ENCODE measurements around the gene MYO18B.
"Not testable (repeated sequence)": the region's sequence is repeated elsewhere in the genome, so short reads cannot be mapped to it uniquely, and the experiment has no call there.

The MYO18B gene, protein sequence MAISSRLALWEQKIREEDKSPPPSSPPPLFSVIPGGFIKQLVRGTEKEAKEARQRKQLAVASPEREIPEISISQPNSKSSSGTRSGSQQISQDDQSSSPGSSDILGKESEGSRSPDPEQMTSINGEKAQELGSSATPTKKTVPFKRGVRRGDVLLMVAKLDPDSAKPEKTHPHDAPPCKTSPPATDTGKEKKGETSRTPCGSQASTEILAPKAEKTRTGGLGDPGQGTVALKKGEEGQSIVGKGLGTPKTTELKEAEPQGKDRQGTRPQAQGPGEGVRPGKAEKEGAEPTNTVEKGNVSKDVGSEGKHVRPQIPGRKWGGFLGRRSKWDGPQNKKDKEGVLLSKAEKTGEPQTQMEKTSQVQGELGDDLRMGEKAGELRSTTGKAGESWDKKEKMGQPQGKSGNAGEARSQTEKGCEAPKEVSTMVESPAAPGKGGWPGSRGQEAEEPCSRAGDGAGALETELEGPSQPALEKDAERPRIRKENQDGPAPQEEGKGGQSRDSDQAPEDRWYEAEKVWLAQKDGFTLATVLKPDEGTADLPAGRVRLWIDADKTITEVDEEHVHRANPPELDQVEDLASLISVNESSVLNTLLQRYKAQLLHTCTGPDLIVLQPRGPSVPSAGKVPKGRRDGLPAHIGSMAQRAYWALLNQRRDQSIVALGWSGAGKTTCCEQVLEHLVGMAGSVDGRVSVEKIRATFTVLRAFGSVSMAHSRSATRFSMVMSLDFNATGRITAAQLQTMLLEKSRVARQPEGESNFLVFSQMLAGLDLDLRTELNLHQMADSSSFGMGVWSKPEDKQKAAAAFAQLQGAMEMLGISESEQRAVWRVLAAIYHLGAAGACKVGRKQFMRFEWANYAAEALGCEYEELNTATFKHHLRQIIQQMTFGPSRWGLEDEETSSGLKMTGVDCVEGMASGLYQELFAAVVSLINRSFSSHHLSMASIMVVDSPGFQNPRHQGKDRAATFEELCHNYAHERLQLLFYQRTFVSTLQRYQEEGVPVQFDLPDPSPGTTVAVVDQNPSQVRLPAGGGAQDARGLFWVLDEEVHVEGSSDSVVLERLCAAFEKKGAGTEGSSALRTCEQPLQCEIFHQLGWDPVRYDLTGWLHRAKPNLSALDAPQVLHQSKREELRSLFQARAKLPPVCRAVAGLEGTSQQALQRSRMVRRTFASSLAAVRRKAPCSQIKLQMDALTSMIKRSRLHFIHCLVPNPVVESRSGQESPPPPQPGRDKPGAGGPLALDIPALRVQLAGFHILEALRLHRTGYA (N-terminal part only)

GRCh38 chr22:25741692-25742626 is at the start of gene MYO18B:
Gene MYO18B (plus strand): TSS chr22:25742188. CDS start chr22:25761093, 18,905 bp downstream.
- DNase-seq: no peak

DNA sequence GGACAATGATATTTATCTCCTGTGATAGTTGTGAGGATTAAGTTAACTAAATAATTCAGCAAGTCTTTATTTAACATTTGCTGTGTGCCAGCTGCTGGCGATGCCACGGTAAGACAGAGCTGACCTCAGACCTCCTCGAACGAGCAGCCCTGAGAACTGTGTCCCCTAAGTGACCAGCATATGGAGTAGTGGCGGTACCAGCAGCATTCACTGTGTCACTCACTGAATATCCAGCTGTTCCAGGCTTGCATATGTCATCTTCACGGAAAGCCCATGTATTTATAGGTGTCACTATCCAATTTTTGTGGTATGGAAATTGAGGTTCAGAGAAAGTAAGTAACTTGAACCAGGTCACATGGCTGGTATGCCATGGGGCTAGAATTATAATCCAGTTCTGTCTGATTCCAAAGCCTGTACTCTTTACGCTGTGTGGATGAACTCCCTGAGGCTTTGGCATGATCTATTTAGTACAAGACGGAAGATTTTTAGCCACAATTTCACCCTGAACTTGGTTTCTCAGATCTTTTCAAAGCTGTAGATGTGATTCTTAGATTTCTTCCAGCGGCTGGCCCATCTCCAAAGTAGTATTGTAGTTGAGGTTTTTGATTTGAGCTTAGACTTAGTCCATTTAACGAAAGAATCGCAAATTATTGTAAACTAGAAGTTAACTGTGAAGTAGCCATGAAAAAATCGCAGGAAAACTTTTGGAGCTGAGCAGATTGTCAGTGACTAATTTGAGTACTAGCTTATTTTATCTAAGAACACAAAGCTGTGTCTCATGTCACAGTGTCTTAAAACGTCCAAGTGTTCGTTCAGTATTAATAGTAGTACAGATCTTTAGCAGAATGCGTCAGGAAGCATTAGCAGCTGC is 49.4 kb upstream of the MYO18B start:
- DNase-seq: no peak

- no peak for DNase-seq
These were observed 48.8 kb upstream of the MYO18B start for GRCh38 chr22:25693268-25693565.

GRCh38 chr22:25694196-25694907 is 47.6 kb upstream of the MYO18B start:
- no peak for DNase-seq

GRCh38 chr22:25695146-25695545 is 46.8 kb upstream of the MYO18B start:
- DNase-seq: no peak

DNA sequence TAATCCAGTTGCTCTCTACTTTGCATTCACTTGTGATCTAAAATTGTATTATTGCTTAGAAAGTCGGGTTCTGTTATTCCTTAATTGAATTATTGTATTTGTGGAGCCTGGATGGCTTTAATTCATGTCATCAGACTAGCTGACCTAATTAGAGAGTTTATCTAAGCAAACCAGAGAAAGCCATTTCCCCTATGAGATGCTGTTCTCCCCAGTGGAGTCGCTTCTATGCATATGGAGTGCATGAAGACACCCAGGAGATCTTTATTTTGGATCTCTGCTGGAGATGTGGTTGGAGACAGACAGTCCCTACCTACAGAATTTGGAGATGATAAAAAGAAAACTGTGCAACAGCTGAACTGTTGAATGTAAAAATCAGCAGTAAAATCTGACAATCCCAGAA is 45.2 kb upstream of the MYO18B start:
- DNase-seq: no peak

DNA sequence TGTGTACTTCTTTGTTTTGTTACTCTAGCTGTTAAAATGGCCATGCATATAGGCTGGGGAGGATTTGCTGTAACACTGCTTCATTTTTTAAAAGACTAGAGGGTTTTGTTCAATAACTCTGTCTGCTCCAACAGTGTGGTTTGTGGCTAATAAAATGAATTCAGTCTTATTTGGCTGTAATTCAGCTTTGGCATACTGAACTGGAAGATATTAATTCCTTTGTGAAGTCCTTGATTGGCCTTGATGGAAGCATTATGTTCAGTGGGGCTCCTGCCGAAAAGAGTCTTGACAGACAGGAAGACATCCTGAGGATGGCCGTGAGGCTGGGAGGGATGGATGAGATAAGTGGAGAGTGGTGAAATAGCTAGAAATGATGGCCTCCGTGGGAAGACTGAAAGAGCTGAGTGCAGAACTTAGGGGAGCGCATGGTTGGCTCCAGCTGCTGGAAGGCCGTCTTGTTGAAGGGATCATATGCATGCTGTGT is 44.8 kb upstream of the MYO18B start:
- no peak for DNase-seq

GRCh38 chr22:25697978-25698377 is 44.0 kb upstream of the MYO18B start:
- no peak for DNase-seq

DNA sequence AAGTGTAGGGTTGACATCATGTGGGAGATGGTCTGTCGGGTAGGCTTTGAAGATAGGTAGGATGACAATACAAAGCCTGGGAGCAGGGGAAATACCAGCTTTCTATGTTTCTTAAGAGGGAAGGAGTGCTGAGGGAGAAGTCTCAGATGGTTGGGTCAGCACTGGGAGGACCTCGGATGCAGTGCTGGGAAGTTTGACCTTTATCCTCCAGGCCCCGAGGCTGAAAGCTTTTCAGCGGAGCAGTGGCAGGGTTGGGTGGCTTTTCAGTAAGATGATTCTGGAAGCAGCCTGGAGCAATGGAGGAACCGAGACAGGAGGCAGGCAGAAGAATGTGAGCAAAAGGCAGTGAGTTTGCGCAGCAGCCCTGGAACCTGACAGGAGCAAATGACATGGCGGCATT is 43.5 kb upstream of the MYO18B start:
- no peak for DNase-seq

DNA sequence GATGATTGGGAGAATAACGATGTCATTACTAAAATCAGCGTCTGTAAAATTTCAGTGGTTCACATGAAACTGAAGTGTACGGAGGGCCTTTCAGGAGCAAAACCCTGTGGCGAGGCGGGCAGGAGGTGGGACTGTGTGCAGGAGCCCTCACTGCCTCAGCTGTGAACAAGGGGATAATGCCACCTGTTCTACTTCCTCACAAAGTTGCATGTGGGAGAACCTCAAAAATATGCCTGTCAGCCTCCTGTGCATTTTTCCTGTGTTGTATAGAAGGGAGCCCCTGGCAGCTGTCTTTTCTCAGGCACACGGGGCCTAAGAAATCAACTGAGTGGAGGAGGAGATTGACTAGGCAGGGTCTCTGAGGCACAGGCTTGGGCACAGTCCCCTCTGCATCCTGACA is 43.0 kb upstream of the MYO18B start:
- DNase-seq: no peak

- no peak for DNase-seq
These were observed 40.8 kb upstream of the MYO18B start for GRCh38 chr22:25701056-25701780.

GRCh38 chr22:25702040-25702439 is 39.9 kb upstream of the MYO18B start:
- DNase-seq: peak; percentile 18

GRCh38 chr22:25702571-25703167 is 39.3 kb upstream of the MYO18B start:
- no peak for DNase-seq

DNA sequence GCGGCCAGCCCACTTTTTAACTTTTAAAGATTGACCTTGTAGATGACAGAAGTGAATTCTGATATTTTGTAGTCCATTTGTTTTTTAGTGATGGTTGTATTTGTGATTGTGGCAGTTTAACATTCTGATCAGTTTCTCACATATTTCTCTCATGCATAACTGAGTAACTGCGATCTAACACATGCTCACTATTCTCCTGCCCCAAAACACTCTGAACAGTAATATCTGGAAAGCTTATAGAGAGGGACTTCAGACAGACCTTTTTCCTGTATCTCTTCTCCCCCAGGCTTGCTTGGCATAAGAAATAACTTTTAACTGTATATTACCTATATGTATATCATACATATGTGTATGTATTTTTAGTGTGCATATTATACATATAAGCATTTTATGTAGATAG is 37.3 kb upstream of the MYO18B start:
- DNase-seq: no peak

- no peak for DNase-seq
These were observed 35.8 kb upstream of the MYO18B start for GRCh38 chr22:25706197-25706596.

GRCh38 chr22:25708430-25708829 is 33.6 kb upstream of the MYO18B start:
- not testable (repeated sequence) for DNase-seq

GRCh38 chr22:25709758-25710157 is 32.2 kb upstream of the MYO18B start:
- DNase-seq: no peak

DNA sequence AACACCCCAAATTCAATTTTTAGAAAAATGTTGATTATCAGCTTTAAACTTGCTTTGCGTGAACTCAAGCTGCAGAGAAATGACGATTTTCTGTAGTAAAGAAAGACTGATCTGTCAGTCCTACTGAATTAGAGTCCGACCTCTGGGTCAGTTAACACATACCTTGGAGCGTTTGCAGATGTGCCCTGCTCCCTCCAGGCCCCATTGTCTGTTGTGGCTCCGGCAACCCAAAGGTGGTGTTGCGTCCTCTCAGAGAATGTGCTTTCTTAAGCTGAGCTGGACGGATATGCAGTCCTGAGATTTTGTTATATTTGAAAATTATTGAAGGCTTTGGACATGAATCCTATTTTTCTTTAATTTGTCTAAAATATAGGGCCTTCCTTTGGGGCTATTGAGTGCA is 31.5 kb upstream of the MYO18B start:
- DNase-seq: no peak

GRCh38 chr22:25711491-25711890 is 30.5 kb upstream of the MYO18B start:
- no peak for DNase-seq
